HepG2 (cell line): ENCODE results near the gene SLC39A3.

Source experiments
- KAT2B ChIP-seq: fragments of 150-350 bp; IDR thresholded peaks from 2 replicates; pipeline ENCODE4 v1.6.1; 2014; ENCODE audit warnings: low read depth, low read length, borderline replicate concordance
- SMAD3 ChIP-seq: sonication (generic); formaldehyde crosslinking; IDR thresholded peaks from 2 replicates; pipeline ENCODE4 v1.4.0; 2020; ENCODE audit warnings: missing genetic modification reagents
- USF2 ChIP-seq, 2 experiments: sonication (generic) in 1 of 2; formaldehyde crosslinking in 1 of 2; IDR thresholded peaks; 2 replicates each; pipeline versions ENCODE4 v1.5.1 to v1.6.1; 2011 to 2020; ENCODE audit warnings: borderline replicate concordance in 1 of 2, low read depth in 1 of 2, low read length in 1 of 2, mild to moderate bottlenecking in 1 of 2, missing genetic modification reagents in 1 of 2, moderate library complexity in 1 of 2
- ZNF224 ChIP-seq: sonication (generic); formaldehyde crosslinking; IDR thresholded peaks from 2 replicates; pipeline ENCODE4 v1.5.0; 2020; ENCODE audit warnings: mild to moderate bottlenecking, missing genetic modification reagents
- TF ChIP-seq, protein P1 (sequence below): sonication (generic); formaldehyde crosslinking; IDR thresholded peaks from 2 replicates; pipeline ENCODE4 v1.8.0; 2022; ENCODE audit warnings: missing genetic modification reagents, mild to moderate bottlenecking, moderate library complexity, borderline replicate concordance

DNA sequence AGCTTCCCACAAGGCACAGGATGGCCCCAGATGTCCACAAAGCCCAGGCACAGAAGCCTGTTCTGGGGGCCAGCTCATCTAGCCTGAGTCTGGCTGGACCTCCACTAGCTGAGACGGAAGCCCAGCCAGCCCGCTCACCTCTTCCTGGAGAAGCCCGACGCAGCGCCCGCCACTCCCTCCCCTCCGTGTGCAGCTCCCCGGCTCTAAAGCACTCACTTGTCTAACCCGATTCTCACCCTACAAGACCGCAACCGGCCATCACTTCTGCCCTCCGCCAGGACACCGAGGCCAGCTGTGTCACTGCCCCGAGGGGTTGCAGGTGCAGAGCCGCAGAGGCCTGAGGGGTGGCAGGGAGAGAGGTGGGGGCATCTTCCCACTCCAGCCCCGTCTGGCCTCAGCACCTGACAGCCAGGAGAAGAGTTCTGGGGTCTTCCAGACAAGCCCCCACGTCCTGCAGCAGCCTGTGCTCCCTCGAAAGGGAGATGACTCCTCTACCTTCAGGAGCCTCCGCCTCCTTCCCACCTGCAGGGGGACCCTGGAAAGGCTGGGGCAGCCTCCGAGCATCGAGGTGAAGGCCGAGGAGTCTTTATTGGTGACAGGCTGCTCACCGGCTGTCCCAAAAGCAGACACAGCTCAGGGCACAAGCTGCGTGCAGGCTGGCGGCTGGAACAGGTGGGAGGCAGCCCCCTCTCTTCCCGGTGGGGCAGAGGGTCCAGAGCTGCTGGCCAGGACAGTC is 12.7 kb downstream of the SLC39A3 start:
- TF ChIP-seq, protein P1, sequence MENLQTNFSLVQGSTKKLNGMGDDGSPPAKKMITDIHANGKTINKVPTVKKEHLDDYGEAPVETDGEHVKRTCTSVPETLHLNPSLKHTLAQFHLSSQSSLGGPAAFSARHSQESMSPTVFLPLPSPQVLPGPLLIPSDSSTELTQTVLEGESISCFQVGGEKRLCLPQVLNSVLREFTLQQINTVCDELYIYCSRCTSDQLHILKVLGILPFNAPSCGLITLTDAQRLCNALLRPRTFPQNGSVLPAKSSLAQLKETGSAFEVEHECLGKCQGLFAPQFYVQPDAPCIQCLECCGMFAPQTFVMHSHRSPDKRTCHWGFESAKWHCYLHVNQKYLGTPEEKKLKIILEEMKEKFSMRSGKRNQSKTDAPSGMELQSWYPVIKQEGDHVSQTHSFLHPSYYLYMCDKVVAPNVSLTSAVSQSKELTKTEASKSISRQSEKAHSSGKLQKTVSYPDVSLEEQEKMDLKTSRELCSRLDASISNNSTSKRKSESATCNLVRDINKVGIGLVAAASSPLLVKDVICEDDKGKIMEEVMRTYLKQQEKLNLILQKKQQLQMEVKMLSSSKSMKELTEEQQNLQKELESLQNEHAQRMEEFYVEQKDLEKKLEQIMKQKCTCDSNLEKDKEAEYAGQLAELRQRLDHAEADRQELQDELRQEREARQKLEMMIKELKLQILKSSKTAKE (CRISPR knock-in tag): no peak
- TF ChIP-seq ZNF224 (no peak), SMAD3 (CRISPR knock-in tag) (no peak), USF2 (IDR thresholded peaks at IDR 0.05; ENCODE audit: low read depth, low read length) (no peak), USF2 (CRISPR knock-in tag; IDR thresholded peaks at IDR 0.05; ENCODE audit: borderline replicate concordance) (no peak), KAT2B (no peak)
